ENCODE data around the gene NPR1. TPM values are rescaled to one million over a fixed set of nuclear protein-coding genes. Genes with fewer than 3 reads are reported as not detected.
"Not testable (repeated sequence)": the region's sequence is repeated elsewhere in the genome, so short reads cannot be mapped to it uniquely, and the experiment has no call there.

Gene NPR1
- total RNA-seq, 1 donor from 2014 or later: 69.4 TPM

DNA sequence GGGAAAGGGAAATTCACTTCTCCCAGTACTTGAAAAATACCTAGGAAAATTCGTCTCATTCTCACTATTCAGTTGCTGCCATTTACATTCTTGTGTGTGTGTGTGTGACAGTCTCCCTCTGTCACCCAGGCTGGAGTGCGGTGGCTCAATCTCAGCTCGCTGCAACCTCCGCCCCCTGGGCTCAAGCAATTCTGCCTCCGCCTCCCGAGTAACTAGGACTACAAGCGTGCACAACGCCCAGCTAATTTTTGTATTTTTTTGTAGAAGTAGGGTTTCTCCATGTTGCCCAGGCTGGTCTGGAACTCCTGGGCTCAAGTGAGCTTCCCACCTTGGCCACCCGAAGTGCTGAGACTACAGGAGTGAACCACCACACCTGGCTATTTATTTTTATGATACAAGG, 18.8 kb upstream of the NPR1 start:
- intact Hi-C loops (cut with DNase I): no loop called here
- Histone ChIP-seq H3K4me3 (peak overlapping the region; percentile 87), H3K9me3 (no peaks in the 10 kb centered on the region), H3K27ac (peak overlapping the region; percentile 94), H3K27me3 (no peaks in the 10 kb centered on the region), H3K4me1 (peaks cover 8% of the 10 kb centered on the region), H3K36me3 (peaks cover 44% of the 10 kb centered on the region)
- TF ChIP-seq, protein P1, sequence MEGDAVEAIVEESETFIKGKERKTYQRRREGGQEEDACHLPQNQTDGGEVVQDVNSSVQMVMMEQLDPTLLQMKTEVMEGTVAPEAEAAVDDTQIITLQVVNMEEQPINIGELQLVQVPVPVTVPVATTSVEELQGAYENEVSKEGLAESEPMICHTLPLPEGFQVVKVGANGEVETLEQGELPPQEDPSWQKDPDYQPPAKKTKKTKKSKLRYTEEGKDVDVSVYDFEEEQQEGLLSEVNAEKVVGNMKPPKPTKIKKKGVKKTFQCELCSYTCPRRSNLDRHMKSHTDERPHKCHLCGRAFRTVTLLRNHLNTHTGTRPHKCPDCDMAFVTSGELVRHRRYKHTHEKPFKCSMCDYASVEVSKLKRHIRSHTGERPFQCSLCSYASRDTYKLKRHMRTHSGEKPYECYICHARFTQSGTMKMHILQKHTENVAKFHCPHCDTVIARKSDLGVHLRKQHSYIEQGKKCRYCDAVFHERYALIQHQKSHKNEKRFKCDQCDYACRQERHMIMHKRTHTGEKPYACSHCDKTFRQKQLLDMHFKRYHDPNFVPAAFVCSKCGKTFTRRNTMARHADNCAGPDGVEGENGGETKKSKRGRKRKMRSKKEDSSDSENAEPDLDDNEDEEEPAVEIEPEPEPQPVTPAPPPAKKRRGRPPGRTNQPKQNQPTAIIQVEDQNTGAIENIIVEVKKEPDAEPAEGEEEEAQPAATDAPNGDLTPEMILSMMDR (IDR thresholded peaks at IDR 0.05): no peak
- no peak for ATAC-seq
- DNase-seq: peak; percentile 42

GRCh38 chr1:153661111-153661708, 17.3 kb upstream of the NPR1 start:
- Histone ChIP-seq H3K27ac (no peak overlapping the region), H3K27me3 (no peaks in the 10 kb centered on the region), H3K9me3 (no peaks in the 10 kb centered on the region), H3K36me3 (peaks cover 59% of the 10 kb centered on the region), H3K4me1 (peaks cover 8% of the 10 kb centered on the region), H3K4me3 (no peak overlapping the region)
- TF ChIP-seq, protein P1 (IDR thresholded peaks at IDR 0.05): no peak
- ATAC-seq (no peak), DNase-seq (peak; percentile 20)
- intact Hi-C loops (cut with DNase I): no loop called here

- TF ChIP-seq, protein P1 (IDR thresholded peaks at IDR 0.05): no peak
- Histone ChIP-seq H3K4me1 (peaks cover 8% of the 10 kb centered on the region), H3K9me3 (no peaks in the 10 kb centered on the region), H3K36me3 (peaks cover 70% of the 10 kb centered on the region), H3K27ac (no peak overlapping the region), H3K4me3 (no peak overlapping the region), H3K27me3 (no peaks in the 10 kb centered on the region)
- DNase-seq (no peak), ATAC-seq (no peak)
- intact Hi-C loops (cut with DNase I): no loop called here
Measured at GRCh38 chr1:153662269-153662668, 16.2 kb upstream of the NPR1 start.

DNA sequence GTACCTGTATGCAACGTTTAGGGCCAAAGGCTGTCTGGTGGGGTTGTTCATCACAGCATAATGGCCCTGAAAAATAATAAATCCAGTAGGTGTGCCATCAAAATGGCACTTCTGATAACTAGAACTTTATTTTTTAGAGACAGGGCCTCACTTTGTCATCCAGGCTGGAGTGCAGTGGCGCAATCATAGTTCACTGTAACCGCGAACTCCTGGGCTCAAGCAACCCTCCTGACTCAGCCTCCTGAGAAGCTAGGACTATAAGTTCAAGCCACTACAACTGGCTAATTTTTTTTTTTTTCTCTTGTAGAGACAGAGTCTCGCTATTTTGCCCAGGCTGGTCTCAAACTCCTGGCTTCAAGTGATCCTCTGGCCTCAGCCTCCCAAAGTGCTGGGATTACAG, 15.3 kb upstream of the NPR1 start:
- no peaks in the 10 kb centered on the region for H3K9me3 ChIP-seq
- intact Hi-C loops (cut with DNase I): no loop called here
- no peak overlapping the region for H3K27ac ChIP-seq
- no peaks in the 10 kb centered on the region for H3K27me3 ChIP-seq
- TF ChIP-seq, protein P1 (IDR thresholded peaks at IDR 0.05): no peak
- H3K4me3 ChIP-seq: no peak overlapping the region
- ATAC-seq (no peak), DNase-seq (peak; percentile 39)
- H3K4me1 ChIP-seq: peaks cover 5% of the 10 kb centered on the region
- peaks cover 79% of the 10 kb centered on the region for H3K36me3 ChIP-seq

DNA sequence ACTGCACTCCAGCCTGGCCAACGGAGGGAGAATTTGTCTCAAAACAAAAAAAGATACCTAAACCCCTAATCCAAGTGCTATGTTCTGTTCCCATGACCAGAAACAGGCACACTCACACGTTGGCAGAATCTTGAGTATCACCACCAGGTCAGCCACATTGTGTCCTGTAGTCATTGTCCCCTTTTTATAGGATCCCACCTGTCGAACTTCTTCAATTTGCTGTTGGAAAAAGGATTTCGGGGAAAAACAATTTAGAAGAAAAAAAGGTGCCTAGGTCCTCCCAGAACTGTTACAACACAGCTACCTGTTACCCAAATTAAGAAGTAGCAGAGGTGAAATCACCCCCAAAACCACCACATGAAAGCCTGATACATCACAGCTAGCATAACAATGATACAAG, 11.0 kb upstream of the NPR1 start:
- no peak overlapping the region for H3K4me3 ChIP-seq
- DNase-seq (no peak), ATAC-seq (no peak)
- TF ChIP-seq, protein P1 (IDR thresholded peaks at IDR 0.05): no peak
- peaks cover 73% of the 10 kb centered on the region for H3K36me3 ChIP-seq
- H3K4me1 ChIP-seq: peaks cover 10% of the 10 kb centered on the region
- no peaks in the 10 kb centered on the region for H3K9me3 ChIP-seq
- H3K27ac ChIP-seq: no peak overlapping the region
- intact Hi-C loops (cut with DNase I): no loop called here
- H3K27me3 ChIP-seq: no peaks in the 10 kb centered on the region

- ATAC-seq; H3K4me3 ChIP-seq; intact Hi-C loops (cut with DNase I); H3K27me3 ChIP-seq; H3K9me3 ChIP-seq; H3K27ac ChIP-seq; H3K4me1 ChIP-seq: not testable (repeated sequence)
- peaks cover 61% of the 10 kb centered on the region for H3K36me3 ChIP-seq
- peak; percentile 29 for DNase-seq
Measured at GRCh38 chr1:153668672-153669071, 9.8 kb upstream of the NPR1 start.

Measured in upper lobe of right lung (tissue), 1 donor.